Activated CD8-positive, alpha-beta T cell treated with anti-CD3 and anti-CD28 coated beads for 36 hours (primary cell): ENCODE data around the gene BAD. TPM values are rescaled to one million over a fixed set of nuclear protein-coding genes. Genes with fewer than 3 reads are reported as not detected.

ENCODE experiments used
- ATAC-seq: fragments of 200-7000 bp; cut with Tn5 transposase; one replicate; pipeline ENCODE4 v1.10.0; 2021; ENCODE audit warnings: mild to moderate bottlenecking, moderate library complexity
- CTCF ChIA-PET: fragments of 350-600 bp; sonication (Branson Sonifier 250); formaldehyde crosslinking; loops from one replicate; lab custom pipeline; 2021; ENCODE audit warnings: antibody characterized with exemption; lab: Charles Lee
- POLR2A ChIA-PET: fragments of 350-600 bp; sonication (Branson Sonifier 250); formaldehyde crosslinking; loops from one replicate; lab custom pipeline; 2021; ENCODE audit warnings: antibody characterized with exemption; lab: Charles Lee
- DNase-seq: peaks from one replicate; pipeline ENCODE4 v3.0.0-alpha.2; 2020
- H3K27ac Mint-ChIP-seq: one replicate; pipeline ENCODE4 v1.8.0; 2021; ENCODE audit warnings: mild to moderate bottlenecking, mixed read lengths
- H3K27me3 Mint-ChIP-seq: one replicate; pipeline ENCODE4 v1.8.0; 2021; ENCODE audit warnings: mixed read lengths
- H3K36me3 Mint-ChIP-seq: one replicate; pipeline ENCODE4 v1.8.0; 2021; ENCODE audit warnings: low read depth, mixed read lengths
- H3K4me1 Mint-ChIP-seq: one replicate; pipeline ENCODE4 v1.8.0; 2021; ENCODE audit warnings: low read depth, mixed read lengths
- H3K4me3 Mint-ChIP-seq: one replicate; pipeline ENCODE4 v1.8.0; 2021; ENCODE audit warnings: mild to moderate bottlenecking, moderate library complexity, mixed read lengths
- H3K9me3 Mint-ChIP-seq: one replicate; pipeline ENCODE4 v1.8.0; 2021; ENCODE audit warnings: mixed read lengths
- intact Hi-C: fragments of 100-400 bp; cut with micrococcal nuclease; formaldehyde crosslinking; loops from one replicate; pipeline ENCODE4 v1.10.0; 2022
- total RNA-seq, 2 experiments: library from RNA; stranded (reverse); gene quantifications; one replicate each; pipeline ENCODE4 v1.2.3, GENCODE V29; 2021
- TF ChIP-seq, protein P1 (sequence below): fragments of 200-600 bp; IDR thresholded peaks from one replicate; pipeline ENCODE4 v1.8.0; 2022; ENCODE audit warnings: antibody characterized with exemption, mild to moderate bottlenecking

Gene BAD
- total RNA-seq, 2 experiments from 2014 or later, result 17.2 to 17.7 TPM

DNA sequence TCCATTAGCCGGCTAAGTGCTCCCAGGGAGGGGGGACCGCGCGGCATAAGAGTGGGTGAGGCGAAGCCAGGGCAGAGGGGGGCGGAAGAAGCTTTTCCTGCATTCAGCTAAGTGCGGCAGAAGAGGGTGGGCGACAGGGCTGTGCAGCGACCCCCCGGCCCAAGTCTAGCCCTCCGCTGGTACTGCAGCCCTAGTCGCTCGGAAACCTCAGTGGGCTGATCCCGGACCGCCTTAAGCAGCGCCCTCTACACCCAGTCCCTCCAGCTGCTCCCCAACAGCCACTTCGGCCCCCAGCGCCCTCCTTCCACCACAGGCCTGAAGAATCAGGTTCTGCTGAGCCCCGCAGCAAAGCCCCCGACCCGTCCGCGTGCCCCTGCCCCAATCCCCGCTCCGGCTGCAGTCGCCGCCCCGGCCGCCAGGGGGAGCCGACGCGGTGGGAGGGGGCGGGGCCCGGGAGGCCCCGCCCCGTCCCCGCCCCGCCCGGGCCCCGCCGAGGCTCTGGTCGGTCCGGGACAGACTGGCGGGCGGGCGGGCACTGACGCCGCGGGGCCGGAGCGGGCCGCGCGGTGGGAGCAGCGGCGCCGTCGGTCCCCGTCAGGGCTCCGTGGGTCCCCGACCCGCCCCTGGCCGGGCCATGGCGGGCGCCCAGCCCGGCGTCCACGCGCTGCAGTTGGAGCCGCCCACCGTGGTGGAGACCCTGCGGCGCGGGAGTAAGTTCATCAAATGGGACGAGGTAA, 33.3 kb downstream of the BAD start, which contains the start of gene PLCB3:
PLCB3 (plus strand) TSS at position 515 of the 737 bp plus-strand sequence; CDS start at position 635, 120 bp downstream.
- Mint-ChIP-seq H3K4me3 (peak within 1 kb of the TSS; percentile 90), H3K27ac (peak within 1 kb of the TSS; percentile 71), H3K27me3 (no peaks in the 10 kb centered on the region), H3K9me3 (no peaks in the 10 kb centered on the region), H3K36me3 (peaks cover 2% of the 10 kb centered on the region), H3K4me1 (peaks cover 16% of the 10 kb centered on the region)
- ATAC-seq (peak; percentile 74), DNase-seq (peak; percentile 53)
- intact Hi-C loops, result no loop called here
- ChIA-PET POLR2A (interaction anchor here (0.5 to 10.0 kb wide), 11 partner anchors 9 to 53 kb away, joined by 3 to 132 read pairs (median 3); partner anchors contain the start of genes FERMT3 and FKBP2), CTCF (interaction anchor here (0.6 to 5.3 kb wide), 25 partner anchors 8 to 249 kb away, joined by 3 to 42 read pairs (median 4); partner anchors contain the start of genes BAD, CATSPERZ, FERMT3 and FKBP2)
- TF ChIP-seq, protein P1, sequence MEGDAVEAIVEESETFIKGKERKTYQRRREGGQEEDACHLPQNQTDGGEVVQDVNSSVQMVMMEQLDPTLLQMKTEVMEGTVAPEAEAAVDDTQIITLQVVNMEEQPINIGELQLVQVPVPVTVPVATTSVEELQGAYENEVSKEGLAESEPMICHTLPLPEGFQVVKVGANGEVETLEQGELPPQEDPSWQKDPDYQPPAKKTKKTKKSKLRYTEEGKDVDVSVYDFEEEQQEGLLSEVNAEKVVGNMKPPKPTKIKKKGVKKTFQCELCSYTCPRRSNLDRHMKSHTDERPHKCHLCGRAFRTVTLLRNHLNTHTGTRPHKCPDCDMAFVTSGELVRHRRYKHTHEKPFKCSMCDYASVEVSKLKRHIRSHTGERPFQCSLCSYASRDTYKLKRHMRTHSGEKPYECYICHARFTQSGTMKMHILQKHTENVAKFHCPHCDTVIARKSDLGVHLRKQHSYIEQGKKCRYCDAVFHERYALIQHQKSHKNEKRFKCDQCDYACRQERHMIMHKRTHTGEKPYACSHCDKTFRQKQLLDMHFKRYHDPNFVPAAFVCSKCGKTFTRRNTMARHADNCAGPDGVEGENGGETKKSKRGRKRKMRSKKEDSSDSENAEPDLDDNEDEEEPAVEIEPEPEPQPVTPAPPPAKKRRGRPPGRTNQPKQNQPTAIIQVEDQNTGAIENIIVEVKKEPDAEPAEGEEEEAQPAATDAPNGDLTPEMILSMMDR, result peak; percentile 73

- intact Hi-C loops, result no loop called here
- Mint-ChIP-seq H3K4me3 (peak overlapping the region; percentile 78), H3K27ac (no peak overlapping the region), H3K9me3 (no peaks in the 10 kb centered on the region), H3K36me3 (peaks cover 6% of the 10 kb centered on the region), H3K4me1 (peaks cover 16% of the 10 kb centered on the region), H3K27me3 (no peaks in the 10 kb centered on the region)
- ChIA-PET POLR2A (interaction anchor here (0.5 to 10.0 kb wide), 11 partner anchors 9 to 1255 kb away, joined by 3 to 132 read pairs (median 3); partner anchors contain the start of genes FERMT3 and FKBP2), CTCF (interaction anchor here (0.6 to 5.3 kb wide), 22 partner anchors 7 to 249 kb away, joined by 3 to 42 read pairs (median 4); partner anchors contain the start of genes BAD, CATSPERZ, FERMT3 and FKBP2)
- DNase-seq, result no peak
- ATAC-seq, result no peak
- TF ChIP-seq, protein P1, result no peak
Measured at GRCh38 chr11:64250415-64251015, 34.0 kb downstream of the BAD start.

- intact Hi-C loops, result loop anchor here (10.0 kb wide), 1 partner anchor 55 kb away; the partner anchor contains the start of genes CATSPERZ and ESRRA
- H3K27ac Mint-ChIP-seq, result no peak overlapping the region
- TF ChIP-seq, protein P1, result no peak
- ATAC-seq (no peak), DNase-seq (no peak)
- H3K36me3 Mint-ChIP-seq, result peaks cover 9% of the 10 kb centered on the region
- ChIA-PET CTCF (interaction anchor here (0.9 to 5.3 kb wide), 18 partner anchors 9 to 200 kb away, joined by 3 to 42 read pairs (median 4); partner anchors contain the start of genes BAD, CATSPERZ, FERMT3 and FKBP2), POLR2A (interaction anchor here (0.5 to 10.0 kb wide), 10 partner anchors 8 to 1256 kb away, joined by 3 to 132 read pairs (median 4); partner anchors contain the start of genes FERMT3 and FKBP2)
- H3K4me1 Mint-ChIP-seq, result peaks cover 16% of the 10 kb centered on the region
- H3K9me3 Mint-ChIP-seq, result no peaks in the 10 kb centered on the region
- H3K4me3 Mint-ChIP-seq, result peak overlapping the region; percentile 36
- no peaks in the 10 kb centered on the region for H3K27me3 Mint-ChIP-seq
Measured at GRCh38 chr11:64249563-64250414, 34.7 kb downstream of the BAD start.

- ChIA-PET CTCF (interaction anchor here (0.9 to 5.3 kb wide), 6 partner anchors 23 to 55 kb away, joined by 3 to 42 read pairs (median 6); partner anchors contain the start of genes CATSPERZ, FERMT3, NUDT22 and TRPT1), POLR2A (interaction anchor here (0.8 to 10.0 kb wide), 6 partner anchors 14 to 56 kb away, joined by 4 to 132 read pairs (median 4); partner anchors contain the start of gene FERMT3)
- Mint-ChIP-seq H3K27ac (no peak overlapping the region), H3K36me3 (peaks cover 12% of the 10 kb centered on the region), H3K4me1 (peaks cover 20% of the 10 kb centered on the region), H3K9me3 (no peaks in the 10 kb centered on the region), H3K27me3 (no peaks in the 10 kb centered on the region), H3K4me3 (peak overlapping the region; percentile 3)
- TF ChIP-seq, protein P1, result no peak
- ATAC-seq (no peak), DNase-seq (no peak)
- intact Hi-C loops, result loop anchor here (10.0 kb wide), 1 partner anchor 56 kb away; the partner anchor contains the start of genes CATSPERZ and ESRRA
Measured at GRCh38 chr11:64249038-64249437, 35.4 kb downstream of the BAD start.
